NCI-H1694 (cell line): ENCODE data around the gene LRRC4C.
A peak's percentile ranks its signal among the peaks of the same experiment; 100 is the strongest.

Source experiments
- DNase-seq: peaks from one replicate; lab custom pipeline; 2025; lab: John Stamatoyannopoulos, UW

LRRC4C gene

GRCh38 chr11:40360206-40360798, 1099.2 kb downstream of the LRRC4C start:
- no peak for DNase-seq

GRCh38 chr11:40354121-40354520, 1105.3 kb downstream of the LRRC4C start:
- DNase-seq = no peak

- no peak for DNase-seq
Measured at GRCh38 chr11:40340911-40341310, 1118.5 kb downstream of the LRRC4C start.

- DNase-seq = no peak
Measured at GRCh38 chr11:40338739-40339138, 1120.7 kb downstream of the LRRC4C start.

GRCh38 chr11:40338062-40338461, 1121.4 kb downstream of the LRRC4C start:
- DNase-seq = no peak

GRCh38 chr11:40337118-40337517, 1122.3 kb downstream of the LRRC4C start:
- DNase-seq = no peak

GRCh38 chr11:40328890-40329614, 1130.4 kb downstream of the LRRC4C start:
- DNase-seq = no peak

- no peak for DNase-seq
Measured at GRCh38 chr11:40323241-40323640, 1136.2 kb downstream of the LRRC4C start.

- no peak for DNase-seq
Measured at GRCh38 chr11:40321537-40321936, 1137.9 kb downstream of the LRRC4C start.

GRCh38 chr11:40316171-40316570, 1143.3 kb downstream of the LRRC4C start:
- DNase-seq = no peak

GRCh38 chr11:40315122-40315521, 1144.3 kb downstream of the LRRC4C start:
- DNase-seq = no peak

GRCh38 chr11:40314327-40314726, 1145.1 kb downstream of the LRRC4C start:
- no peak for DNase-seq

- peak; percentile 2 for DNase-seq
Measured at GRCh38 chr11:40306938-40307548, 1152.4 kb downstream of the LRRC4C start.

- no peak for DNase-seq
Measured at GRCh38 chr11:40302669-40303068, 1156.8 kb downstream of the LRRC4C start.

GRCh38 chr11:40295466-40295865, 1164.0 kb downstream of the LRRC4C start:
- no peak for DNase-seq

- DNase-seq = no peak
Measured at GRCh38 chr11:40294741-40295140, 1164.7 kb downstream of the LRRC4C start.

- no peak for DNase-seq
Measured at GRCh38 chr11:40294349-40294735, 1165.1 kb downstream of the LRRC4C start.

- peak; percentile 28 for DNase-seq
Measured at GRCh38 chr11:40293655-40294348, 1165.7 kb downstream of the LRRC4C start.

- no peak for DNase-seq
Measured at GRCh38 chr11:40292721-40293508, 1166.5 kb downstream of the LRRC4C start.

GRCh38 chr11:40291741-40292140, 1167.7 kb downstream of the LRRC4C start:
- DNase-seq = no peak

GRCh38 chr11:40291329-40291728, 1168.1 kb downstream of the LRRC4C start:
- no peak for DNase-seq

GRCh38 chr11:40290171-40290631, 1169.3 kb downstream of the LRRC4C start:
- DNase-seq = no peak
